Activated T-helper 2 cell treated with anti-CD3 and anti-CD28 coated beads, Interferon-gamma antibody, Interleukin-2, Interleukin-4, amounts not matched to agents 10 μg/mL and 5 μg/mL and 100 μg/mL, durations not matched to agents 14 hours and 24 hours and 36 hours (primary cell): ENCODE data around the gene ASAP2. TPM values are rescaled to one million over a fixed set of nuclear protein-coding genes. Genes with fewer than 3 reads are reported as not detected.

Experiments used
- DNase-seq: peaks from one replicate; pipeline ENCODE4 v3.0.0; 2021; ENCODE audit warnings: low spot score
- H3K27ac Mint-ChIP-seq: one replicate; pipeline ENCODE4 v1.8.0; 2021; ENCODE audit warnings: mixed read lengths
- H3K27me3 Mint-ChIP-seq: one replicate; pipeline ENCODE4 v1.8.0; 2021; ENCODE audit warnings: low read depth, mixed read lengths
- H3K36me3 Mint-ChIP-seq: one replicate; pipeline ENCODE4 v1.8.0; 2021; ENCODE audit warnings: low read depth, mixed read lengths
- H3K4me1 Mint-ChIP-seq: one replicate; pipeline ENCODE4 v1.8.0; 2021; ENCODE audit warnings: low read depth, mixed read lengths
- H3K4me3 Mint-ChIP-seq: one replicate; pipeline ENCODE4 v1.8.0; 2021; ENCODE audit warnings: low read depth, mild to moderate bottlenecking, moderate library complexity, mixed read lengths
- H3K9me3 Mint-ChIP-seq: one replicate; pipeline ENCODE4 v1.8.0; 2021; ENCODE audit warnings: mixed read lengths
- intact Hi-C: fragments of 100-400 bp; cut with micrococcal nuclease; formaldehyde crosslinking; loops from one replicate; pipeline ENCODE4 v1.15.1; 2023
- total RNA-seq: library from RNA; stranded (reverse); gene quantifications from 2 replicates; pipeline ENCODE4 v1.2.3, GENCODE V29; 2022

ASAP2 gene
- total RNA-seq, 1 donor from 2014 or later, result 0.96 TPM

GRCh38 chr2:9360110-9360509, 153.5 kb downstream of the ASAP2 start:
- H3K9me3 Mint-ChIP-seq, result no peaks in the 10 kb centered on the region

GRCh38 chr2:9360701-9361100, 154.1 kb downstream of the ASAP2 start:
- H3K27me3 Mint-ChIP-seq, result peaks cover 34% of the 10 kb centered on the region
- H3K36me3 Mint-ChIP-seq, result no peaks in the 10 kb centered on the region
- no peak overlapping the region for H3K4me3 Mint-ChIP-seq
- intact Hi-C loops, result no loop called here
- no peaks in the 10 kb centered on the region for H3K4me1 Mint-ChIP-seq
- no peaks in the 10 kb centered on the region for H3K9me3 Mint-ChIP-seq
- H3K27ac Mint-ChIP-seq, result no peak overlapping the region
- DNase-seq, result no peak

More at GRCh38 chr2:9360110-9360509, 153.5 kb downstream of the ASAP2 start:
- peaks cover 36% of the 10 kb centered on the region for H3K27me3 Mint-ChIP-seq
- DNase-seq, result no peak
- H3K4me1 Mint-ChIP-seq, result no peaks in the 10 kb centered on the region
- H3K36me3 Mint-ChIP-seq, result no peaks in the 10 kb centered on the region
- H3K4me3 Mint-ChIP-seq, result no peak overlapping the region
- intact Hi-C loops, result no loop called here
- H3K27ac Mint-ChIP-seq, result no peak overlapping the region

- Mint-ChIP-seq H3K9me3 (no peaks in the 10 kb centered on the region), H3K4me1 (no peaks in the 10 kb centered on the region), H3K4me3 (no peak overlapping the region), H3K36me3 (no peaks in the 10 kb centered on the region), H3K27ac (no peak overlapping the region), H3K27me3 (peaks cover 13% of the 10 kb centered on the region)
- DNase-seq, result no peak
- intact Hi-C loops, result no loop called here
Measured at GRCh38 chr2:9364373-9364772, 157.8 kb downstream of the ASAP2 start.

GRCh38 chr2:9364791-9365497, 158.3 kb downstream of the ASAP2 start:
- Mint-ChIP-seq H3K9me3 (no peaks in the 10 kb centered on the region), H3K4me1 (no peaks in the 10 kb centered on the region), H3K27me3 (peaks cover 10% of the 10 kb centered on the region), H3K36me3 (no peaks in the 10 kb centered on the region), H3K27ac (no peak overlapping the region), H3K4me3 (no peak overlapping the region)
- DNase-seq, result no peak
- intact Hi-C loops, result no loop called here

- Mint-ChIP-seq H3K4me3 (no peak overlapping the region), H3K27me3 (peaks cover 9% of the 10 kb centered on the region), H3K36me3 (no peaks in the 10 kb centered on the region), H3K27ac (no peak overlapping the region), H3K9me3 (no peaks in the 10 kb centered on the region), H3K4me1 (peaks cover 6% of the 10 kb centered on the region)
- DNase-seq, result no peak
- intact Hi-C loops, result no loop called here
Measured at GRCh38 chr2:9365498-9366019, 158.9 kb downstream of the ASAP2 start.

- peaks cover 9% of the 10 kb centered on the region for H3K27me3 Mint-ChIP-seq
- H3K4me3 Mint-ChIP-seq, result no peak overlapping the region
- H3K9me3 Mint-ChIP-seq, result no peaks in the 10 kb centered on the region
- H3K36me3 Mint-ChIP-seq, result no peaks in the 10 kb centered on the region
- intact Hi-C loops, result no loop called here
- H3K27ac Mint-ChIP-seq, result no peak overlapping the region
- H3K4me1 Mint-ChIP-seq, result peaks cover 11% of the 10 kb centered on the region
- no peak for DNase-seq
Measured at GRCh38 chr2:9366026-9366425, 159.4 kb downstream of the ASAP2 start.

GRCh38 chr2:9370746-9371145, 164.1 kb downstream of the ASAP2 start:
- Mint-ChIP-seq H3K4me3 (no peak overlapping the region), H3K27me3 (no peaks in the 10 kb centered on the region), H3K4me1 (peaks cover 17% of the 10 kb centered on the region), H3K27ac (peak overlapping the region; percentile 57), H3K36me3 (no peaks in the 10 kb centered on the region), H3K9me3 (no peaks in the 10 kb centered on the region)
- no peak for DNase-seq
- intact Hi-C loops, result no loop called here

GRCh38 chr2:9373047-9373446, 166.4 kb downstream of the ASAP2 start:
- Mint-ChIP-seq H3K4me3 (no peak overlapping the region), H3K36me3 (no peaks in the 10 kb centered on the region), H3K9me3 (no peaks in the 10 kb centered on the region), H3K27me3 (no peaks in the 10 kb centered on the region), H3K4me1 (peaks cover 17% of the 10 kb centered on the region), H3K27ac (no peak overlapping the region)
- no peak for DNase-seq
- intact Hi-C loops, result no loop called here

GRCh38 chr2:9373476-9373875, 166.9 kb downstream of the ASAP2 start:
- intact Hi-C loops, result no loop called here
- no peaks in the 10 kb centered on the region for H3K36me3 Mint-ChIP-seq
- H3K4me1 Mint-ChIP-seq, result peaks cover 17% of the 10 kb centered on the region
- no peaks in the 10 kb centered on the region for H3K9me3 Mint-ChIP-seq
- H3K27me3 Mint-ChIP-seq, result no peaks in the 10 kb centered on the region
- H3K4me3 Mint-ChIP-seq, result no peak overlapping the region
- no peak for DNase-seq
- H3K27ac Mint-ChIP-seq, result no peak overlapping the region

GRCh38 chr2:9374071-9374730, 167.6 kb downstream of the ASAP2 start:
- H3K27ac Mint-ChIP-seq, result no peak overlapping the region
- no peak for DNase-seq
- H3K27me3 Mint-ChIP-seq, result no peaks in the 10 kb centered on the region
- H3K4me3 Mint-ChIP-seq, result no peak overlapping the region
- H3K4me1 Mint-ChIP-seq, result peaks cover 17% of the 10 kb centered on the region
- no peaks in the 10 kb centered on the region for H3K36me3 Mint-ChIP-seq
- intact Hi-C loops, result no loop called here
- H3K9me3 Mint-ChIP-seq, result no peaks in the 10 kb centered on the region

GRCh38 chr2:9375857-9376428, 169.3 kb downstream of the ASAP2 start:
- Mint-ChIP-seq H3K27me3 (no peaks in the 10 kb centered on the region), H3K4me1 (peaks cover 7% of the 10 kb centered on the region), H3K36me3 (no peaks in the 10 kb centered on the region), H3K4me3 (no peak overlapping the region), H3K9me3 (no peaks in the 10 kb centered on the region), H3K27ac (no peak overlapping the region)
- intact Hi-C loops, result no loop called here
- no peak for DNase-seq

GRCh38 chr2:9377461-9378097, 171.0 kb downstream of the ASAP2 start:
- Mint-ChIP-seq H3K36me3 (no peaks in the 10 kb centered on the region), H3K27ac (no peak overlapping the region), H3K27me3 (no peaks in the 10 kb centered on the region), H3K4me1 (no peaks in the 10 kb centered on the region), H3K9me3 (no peaks in the 10 kb centered on the region), H3K4me3 (no peak overlapping the region)
- DNase-seq, result no peak
- intact Hi-C loops, result no loop called here
